ENCODE measurements around the gene ANKRD63.

Gene ANKRD63

DNA sequence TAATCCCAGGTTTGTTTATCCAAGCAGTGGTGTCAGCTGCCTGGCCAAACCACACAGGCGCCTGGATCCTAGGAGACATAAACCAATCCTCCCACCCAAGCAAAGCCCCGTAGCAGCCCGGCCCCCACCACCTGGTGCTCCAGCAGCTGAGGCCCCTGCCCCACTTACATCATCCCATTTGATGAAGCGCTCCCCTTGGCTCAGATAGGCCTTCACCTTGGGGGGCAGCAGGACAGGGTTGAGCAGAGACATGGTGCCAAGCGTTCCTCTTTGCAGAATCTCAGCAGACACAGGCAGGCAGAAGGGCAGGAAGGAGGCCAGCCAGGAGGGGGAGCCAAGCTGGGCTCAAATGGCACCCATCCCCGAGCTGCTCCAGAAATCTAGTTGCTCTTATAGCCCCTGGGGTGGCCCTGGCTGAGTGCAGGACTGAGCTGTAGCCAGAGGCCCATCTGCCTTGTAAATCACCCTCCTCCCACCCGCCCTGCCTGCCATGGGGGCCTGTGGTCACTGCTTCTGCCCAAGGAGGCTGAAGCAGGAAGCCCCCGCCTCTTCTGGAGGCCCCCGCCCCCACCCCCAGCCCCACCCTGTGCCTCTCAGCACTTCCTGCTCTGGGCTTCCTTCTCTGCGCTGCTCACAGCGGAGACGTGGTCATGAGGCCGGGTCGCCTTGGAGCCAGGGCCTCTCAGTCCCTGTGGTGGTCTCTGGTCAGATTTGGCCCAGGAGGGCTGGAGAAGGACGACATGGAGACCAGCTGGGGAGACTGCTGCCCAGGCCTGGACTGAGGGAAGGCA, 24.8 kb upstream of the ANKRD63 start, which contains the start of gene PLCB2:
PLCB2 (minus strand) TSS at position 515 of the 791 bp plus-strand sequence; CDS start at position 252, 263 bp downstream.
- H3K4me3 ChIP-seq (ENCODE audit: low read depth, low read length) = peak within 1 kb of the TSS; percentile 75
- TF ChIP-seq, protein P1, sequence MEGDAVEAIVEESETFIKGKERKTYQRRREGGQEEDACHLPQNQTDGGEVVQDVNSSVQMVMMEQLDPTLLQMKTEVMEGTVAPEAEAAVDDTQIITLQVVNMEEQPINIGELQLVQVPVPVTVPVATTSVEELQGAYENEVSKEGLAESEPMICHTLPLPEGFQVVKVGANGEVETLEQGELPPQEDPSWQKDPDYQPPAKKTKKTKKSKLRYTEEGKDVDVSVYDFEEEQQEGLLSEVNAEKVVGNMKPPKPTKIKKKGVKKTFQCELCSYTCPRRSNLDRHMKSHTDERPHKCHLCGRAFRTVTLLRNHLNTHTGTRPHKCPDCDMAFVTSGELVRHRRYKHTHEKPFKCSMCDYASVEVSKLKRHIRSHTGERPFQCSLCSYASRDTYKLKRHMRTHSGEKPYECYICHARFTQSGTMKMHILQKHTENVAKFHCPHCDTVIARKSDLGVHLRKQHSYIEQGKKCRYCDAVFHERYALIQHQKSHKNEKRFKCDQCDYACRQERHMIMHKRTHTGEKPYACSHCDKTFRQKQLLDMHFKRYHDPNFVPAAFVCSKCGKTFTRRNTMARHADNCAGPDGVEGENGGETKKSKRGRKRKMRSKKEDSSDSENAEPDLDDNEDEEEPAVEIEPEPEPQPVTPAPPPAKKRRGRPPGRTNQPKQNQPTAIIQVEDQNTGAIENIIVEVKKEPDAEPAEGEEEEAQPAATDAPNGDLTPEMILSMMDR (IDR thresholded peaks at IDR 0.05; ENCODE audit: borderline replicate concordance, insufficient read depth, low read depth, low read length) = peak; percentile 68

DNA sequence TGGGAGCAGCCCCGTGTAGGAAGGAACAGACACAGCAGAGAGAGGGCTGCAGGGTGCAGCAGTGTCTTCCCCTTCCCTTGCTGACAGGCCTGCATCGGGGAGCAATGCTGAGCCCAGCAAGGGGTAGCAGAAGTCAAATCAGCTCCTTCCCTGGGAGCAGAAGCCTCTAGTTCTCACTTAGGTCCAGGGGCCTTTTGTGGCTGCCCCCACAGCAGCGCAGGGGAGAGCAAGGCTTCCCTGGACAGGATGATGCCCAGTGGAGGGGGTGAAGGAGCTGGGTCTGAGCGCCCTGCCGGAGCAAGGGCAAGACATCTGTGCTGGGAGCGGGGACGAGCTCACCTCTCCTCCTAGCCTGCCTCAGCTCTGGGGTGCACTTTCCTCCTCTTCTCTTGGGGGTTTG, 24.0 kb upstream of the ANKRD63 start:
- H3K4me3 ChIP-seq (ENCODE audit: low read depth, low read length) = peak overlapping the region; percentile 75
- TF ChIP-seq, protein P1 (IDR thresholded peaks at IDR 0.05; ENCODE audit: borderline replicate concordance, insufficient read depth, low read depth, low read length) = no peak

DNA sequence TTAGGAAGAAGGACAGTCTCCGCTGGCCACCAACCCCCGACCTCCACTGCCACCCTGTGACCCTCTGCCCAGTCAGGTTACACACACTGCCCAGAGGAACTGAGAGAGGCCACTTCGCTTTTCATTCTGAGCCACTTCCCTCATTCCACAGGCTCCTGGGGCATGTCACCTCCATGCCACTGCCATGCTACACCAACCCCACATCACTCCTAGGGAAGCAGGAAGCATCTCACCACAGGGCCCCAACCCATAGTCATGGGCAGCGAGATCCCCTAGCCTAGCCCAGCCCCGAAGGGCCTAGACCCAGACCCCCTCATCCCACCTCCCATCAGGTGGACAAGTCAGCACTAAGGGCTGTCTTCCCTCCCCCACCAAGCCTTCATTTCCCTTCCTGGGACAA, 23.5 kb upstream of the ANKRD63 start:
- TF ChIP-seq, protein P1 (IDR thresholded peaks at IDR 0.05; ENCODE audit: borderline replicate concordance, insufficient read depth, low read depth, low read length) = no peak
- peak overlapping the region; percentile 75 for H3K4me3 ChIP-seq (ENCODE audit: low read depth, low read length)

DNA sequence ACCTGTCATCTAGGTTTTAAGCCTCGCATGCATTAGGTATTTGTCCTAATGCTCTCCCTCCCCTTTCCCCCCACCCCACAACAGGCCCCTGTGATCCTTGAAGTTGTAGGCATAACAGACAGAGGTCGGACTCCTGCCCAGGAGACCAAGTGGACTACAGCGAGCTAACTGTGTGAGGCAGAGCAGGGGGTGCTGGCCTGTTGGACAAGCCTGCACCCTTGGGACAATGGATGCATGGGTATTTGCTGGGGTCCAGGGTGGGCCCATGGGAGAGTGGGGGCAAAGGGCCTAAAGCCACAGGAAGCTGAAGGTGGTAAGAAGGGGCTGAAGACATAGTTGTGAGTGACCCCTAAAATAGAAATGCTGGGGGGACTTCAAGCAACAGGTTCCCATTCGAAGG, 22.4 kb upstream of the ANKRD63 start:
- TF ChIP-seq, protein P1 (IDR thresholded peaks at IDR 0.05; ENCODE audit: borderline replicate concordance, insufficient read depth, low read depth, low read length) = no peak
- no peak overlapping the region for H3K4me3 ChIP-seq (ENCODE audit: low read depth, low read length)

DNA sequence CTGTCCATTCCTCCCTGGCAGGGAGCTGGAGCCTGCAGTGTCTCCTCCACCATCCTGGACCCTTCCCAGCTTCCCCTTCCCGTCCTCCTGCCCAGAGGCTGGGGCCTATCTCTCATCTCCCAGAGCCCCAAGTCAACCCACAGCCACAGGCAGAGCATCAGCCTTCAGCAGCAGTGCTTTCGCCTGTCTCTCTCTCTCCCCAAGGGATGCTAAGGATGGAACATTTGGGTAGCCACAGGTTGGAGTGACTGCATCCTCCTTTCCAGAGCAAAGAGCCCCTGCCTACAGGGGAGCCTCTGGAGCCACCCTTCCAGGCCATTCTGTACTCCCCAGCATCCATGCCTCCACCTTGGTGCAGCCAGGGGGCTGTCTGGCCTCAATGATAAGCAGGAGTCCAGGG, 20.7 kb upstream of the ANKRD63 start:
- TF ChIP-seq, protein P1 (IDR thresholded peaks at IDR 0.05; ENCODE audit: borderline replicate concordance, insufficient read depth, low read depth, low read length) = no peak
- no peak overlapping the region for H3K4me3 ChIP-seq (ENCODE audit: low read depth, low read length)

DNA sequence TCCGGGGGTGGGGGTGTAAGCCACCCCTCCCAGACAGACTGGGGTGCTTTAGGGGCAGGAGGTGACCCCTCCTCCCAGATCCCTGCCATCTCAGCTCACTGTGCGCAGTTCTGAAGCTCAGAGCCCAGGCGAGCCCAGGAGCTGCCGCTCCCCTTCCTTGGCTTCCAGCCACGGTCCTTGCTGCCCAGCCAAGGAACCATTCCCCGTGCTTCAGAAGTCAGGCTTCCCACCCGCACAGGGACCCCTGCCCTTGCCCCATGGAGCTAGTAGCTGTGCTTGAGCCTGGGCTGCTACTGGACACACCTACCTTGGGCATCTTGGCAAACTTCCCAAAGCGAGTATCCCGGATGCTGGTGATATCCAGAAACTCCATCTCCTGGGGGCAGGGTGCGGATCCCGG, 20.1 kb upstream of the ANKRD63 start:
- TF ChIP-seq, protein P1 (IDR thresholded peaks at IDR 0.05; ENCODE audit: borderline replicate concordance, insufficient read depth, low read depth, low read length) = no peak
- H3K4me3 ChIP-seq (ENCODE audit: low read depth, low read length) = no peak overlapping the region

DNA sequence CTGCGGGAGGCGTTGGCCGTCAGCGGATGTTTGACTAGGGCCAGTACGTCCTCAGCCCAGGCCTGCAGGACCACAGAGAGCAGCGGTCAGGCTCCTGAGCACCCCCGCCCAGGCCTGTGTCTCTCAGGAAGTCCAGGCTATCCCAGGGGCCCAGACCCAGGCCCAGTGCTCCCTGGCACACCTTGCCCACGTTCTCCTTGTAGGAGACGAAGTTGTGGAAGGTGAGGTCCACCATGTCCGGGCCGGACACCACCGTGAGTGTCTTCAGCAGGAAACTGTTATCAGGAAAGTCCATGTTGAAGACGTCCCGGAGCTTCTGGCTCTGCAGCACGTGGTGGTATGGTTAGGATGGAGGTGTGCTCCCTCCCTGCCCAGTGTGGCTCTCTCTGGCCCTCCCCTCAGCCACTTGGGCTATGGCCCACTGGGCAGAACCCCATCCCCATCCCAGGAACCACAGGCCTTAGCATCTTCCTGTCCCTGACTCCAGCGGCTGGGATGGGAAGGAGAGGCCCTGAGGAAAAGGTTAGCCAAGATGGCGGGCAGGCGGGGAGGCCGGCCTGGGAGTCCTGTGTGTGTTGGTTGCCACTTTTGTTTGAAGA, 19.5 kb upstream of the ANKRD63 start:
- TF ChIP-seq, protein P1 (IDR thresholded peaks at IDR 0.05; ENCODE audit: borderline replicate concordance, insufficient read depth, low read depth, low read length) = no peak

More for the DNA sequence above, 19.5 kb upstream of the ANKRD63 start:
- no peak overlapping the region for H3K4me3 ChIP-seq (ENCODE audit: low read depth, low read length)
